Effector CD8-positive, alpha-beta T cell (primary cell): ENCODE data around the gene CALML4.
"Not testable (repeated sequence)": the region's sequence is repeated elsewhere in the genome, so short reads cannot be mapped to it uniquely, and the experiment has no call there.

Experiments used
- DNase-seq: peaks from one replicate; lab custom pipeline; 2025; lab: John Stamatoyannopoulos, UW
- total RNA-seq, 4 experiments: gene quantifications; one replicate each; lab custom pipeline; 2026; lab: John Stamatoyannopoulos, UW

CALML4 gene
- total RNA-seq, result 0 to 0.19 (median 0.09) reads per million in 4 experiments

- no peak for DNase-seq
These were observed at the start of gene CALML4 for GRCh38 chr15:68204776-68205557. TSS of gene CALML4 (minus strand) at chr15:68205332. CDS start at chr15:68205247, 85 bp downstream.

DNA sequence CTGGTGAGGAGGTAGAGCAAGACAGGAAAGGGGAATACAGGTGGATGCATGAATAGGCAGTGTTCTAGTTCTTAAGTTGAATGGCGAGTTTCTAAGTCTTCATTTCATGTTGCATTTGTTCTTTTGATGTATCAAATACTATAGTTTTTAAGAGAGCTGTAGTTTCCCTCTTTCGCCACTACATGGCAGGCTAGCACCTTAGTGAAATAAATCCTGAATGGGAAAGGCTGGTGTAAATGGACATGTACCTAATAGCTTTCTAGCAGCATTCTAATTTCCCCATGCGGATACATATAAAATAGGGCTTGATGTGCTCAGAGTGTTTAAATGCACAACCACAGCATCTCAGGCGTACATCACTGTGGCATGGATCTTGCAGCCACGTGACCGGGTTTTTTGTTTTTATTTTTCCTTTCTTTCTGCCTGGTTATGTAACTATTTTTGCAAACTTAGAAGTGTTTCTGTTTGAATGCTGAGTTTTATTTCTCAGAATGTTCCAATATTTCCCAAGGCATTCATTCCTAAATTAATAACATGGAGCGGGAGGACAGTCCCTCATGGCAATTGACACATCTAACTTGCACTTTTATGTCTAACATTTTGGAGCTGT lies 47.9 kb upstream of the CALML4 start:
- DNase-seq, result peak; percentile 16

DNA sequence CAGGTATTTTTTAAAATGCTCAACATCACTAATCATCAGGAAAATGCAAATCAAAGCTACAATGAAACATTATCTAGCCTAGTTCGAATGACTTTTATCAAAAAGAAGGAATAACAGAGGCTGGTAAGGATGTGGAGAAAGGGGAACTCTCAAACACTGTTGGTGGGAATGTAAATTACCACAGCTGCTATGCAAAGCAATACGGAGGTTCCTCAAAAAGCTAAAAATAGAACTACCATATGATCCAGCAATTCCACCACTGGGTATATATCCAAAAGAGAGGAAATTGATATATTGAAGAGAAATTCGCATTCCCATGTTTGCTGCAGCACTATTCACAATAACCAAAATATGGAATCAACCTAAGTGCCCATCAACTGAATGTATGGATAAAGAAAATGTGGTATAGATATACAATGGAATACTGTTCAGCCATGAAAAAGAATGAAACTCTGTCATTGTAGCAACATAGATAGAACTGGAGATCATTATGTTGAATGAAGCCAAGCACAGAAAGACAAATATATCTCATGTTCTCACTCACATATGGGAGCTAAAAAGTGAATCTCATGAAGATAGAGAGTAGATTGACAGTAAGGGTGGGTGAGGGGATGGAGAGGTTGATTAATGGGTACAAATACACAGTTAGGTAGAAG lies 44.1 kb upstream of the CALML4 start:
- DNase-seq, result no peak

DNA sequence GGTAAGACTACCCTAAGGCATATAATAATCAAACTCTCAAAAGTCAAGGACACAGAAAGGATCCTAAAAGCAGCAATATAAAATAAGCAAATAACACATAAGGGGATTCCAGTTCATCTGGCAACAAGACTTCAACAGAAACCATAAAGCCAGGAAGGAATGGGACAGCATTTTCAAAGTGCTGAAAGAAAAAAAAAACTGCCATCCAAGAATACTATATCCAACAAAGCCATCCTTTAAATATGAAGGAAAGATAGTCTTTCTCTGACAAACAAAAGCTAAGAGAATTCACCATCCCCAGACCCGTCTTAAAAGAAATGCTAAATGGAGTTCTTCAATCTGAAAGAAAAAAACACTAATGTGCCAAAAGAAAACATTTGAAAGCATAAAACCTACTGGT lies 39.1 kb upstream of the CALML4 start:
- DNase-seq, result no peak

DNA sequence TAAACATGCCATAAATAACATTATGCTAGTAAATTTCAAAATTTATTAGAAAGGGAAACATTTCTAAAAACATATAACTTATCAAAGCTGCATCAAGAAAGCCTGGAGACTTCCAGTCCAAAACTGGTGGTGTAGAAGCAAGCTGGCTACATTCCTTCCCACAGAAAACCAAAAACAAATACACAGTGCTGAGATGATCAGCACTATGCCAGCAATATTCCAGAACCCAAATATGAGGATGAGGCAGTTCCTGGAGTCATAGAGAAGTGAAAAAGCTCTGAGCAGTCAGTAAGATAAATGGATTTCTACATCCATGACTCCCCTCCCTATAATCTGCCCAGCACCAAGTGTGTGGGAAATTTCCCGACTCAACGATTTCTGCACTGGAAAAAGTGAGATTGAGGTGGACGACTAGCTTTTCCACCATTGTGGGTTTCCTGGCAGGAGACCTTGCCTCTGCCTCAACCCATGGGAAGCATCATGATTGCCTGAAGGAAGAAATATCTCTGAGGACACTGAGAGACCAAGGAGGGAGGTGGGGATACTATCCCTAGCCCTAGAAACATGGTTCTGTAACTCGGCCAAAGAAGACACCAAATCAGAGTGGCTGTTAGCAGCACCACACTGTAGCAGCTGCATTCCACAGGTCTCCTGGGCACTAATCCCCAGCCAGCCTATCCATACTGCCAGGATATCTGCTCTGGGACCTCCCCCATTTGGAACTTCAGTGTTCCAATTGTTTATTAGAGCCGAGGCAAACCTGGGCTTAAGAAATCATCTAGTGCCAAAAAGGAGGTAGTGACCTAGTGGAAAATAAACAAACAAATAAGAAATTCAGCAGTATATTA lies 36.2 kb upstream of the CALML4 start:
- no peak for DNase-seq

GRCh38 chr15:68239025-68239424 lies 33.9 kb upstream of the CALML4 start:
- DNase-seq, result no peak

DNA sequence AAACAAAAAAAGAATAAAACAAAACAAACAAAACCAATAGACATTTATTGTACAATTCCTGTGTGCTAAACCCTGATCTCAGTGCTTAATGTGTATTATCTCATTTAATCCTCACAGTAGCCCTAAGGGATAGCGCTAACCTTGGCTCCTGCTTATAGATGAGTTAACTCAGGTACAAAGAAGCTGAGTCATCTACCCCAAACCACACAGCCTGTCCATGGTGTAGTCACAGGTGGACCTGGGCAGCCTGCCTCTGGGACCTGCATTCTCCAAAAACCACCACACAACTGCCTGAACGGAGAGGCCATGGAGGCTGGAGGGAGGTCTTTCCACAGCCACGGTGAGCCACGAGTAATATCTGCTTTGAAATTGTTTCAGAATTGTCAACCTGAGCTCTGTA lies 29.9 kb upstream of the CALML4 start:
- DNase-seq, result no peak

DNA sequence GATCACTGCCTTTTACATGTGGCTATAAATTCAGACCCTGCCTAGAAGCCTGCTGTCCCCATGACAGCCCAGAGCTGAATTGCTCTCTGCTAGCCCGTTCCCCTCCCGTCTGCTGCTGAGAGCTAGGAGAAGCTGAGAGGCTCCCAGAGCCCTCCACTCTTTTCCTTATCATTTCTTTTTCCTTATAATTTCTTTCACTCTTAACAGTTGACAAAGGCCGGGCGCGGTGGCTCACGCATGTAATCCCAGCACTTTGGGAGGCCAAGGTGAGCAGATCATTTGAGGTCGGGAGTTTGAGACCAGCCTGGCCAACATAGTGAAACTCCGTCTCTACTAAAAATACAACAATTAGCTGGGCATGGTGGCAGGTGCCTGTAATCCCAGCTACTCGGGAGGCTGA lies 29.4 kb upstream of the CALML4 start:
- DNase-seq, result not testable (repeated sequence)

DNA sequence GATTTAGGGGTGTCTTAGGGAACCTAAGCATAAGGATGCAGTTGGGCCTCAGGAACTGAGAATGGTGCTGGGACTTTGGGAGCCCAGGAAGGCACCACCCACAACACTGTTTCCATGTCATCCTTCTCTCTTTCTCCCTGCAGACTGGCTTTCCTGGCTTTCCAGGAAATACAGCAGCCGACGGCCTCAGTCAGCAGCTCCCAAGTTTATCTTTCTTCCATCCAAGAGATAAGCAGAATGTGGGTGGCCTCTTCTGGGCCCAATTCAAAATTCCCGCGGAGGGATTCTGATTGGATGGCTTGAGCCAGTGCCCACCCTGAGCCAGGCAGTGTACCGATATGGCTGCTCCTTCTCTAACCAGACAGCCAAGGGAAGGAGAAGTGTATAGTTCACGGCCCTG lies 28.9 kb upstream of the CALML4 start:
- no peak for DNase-seq

DNA sequence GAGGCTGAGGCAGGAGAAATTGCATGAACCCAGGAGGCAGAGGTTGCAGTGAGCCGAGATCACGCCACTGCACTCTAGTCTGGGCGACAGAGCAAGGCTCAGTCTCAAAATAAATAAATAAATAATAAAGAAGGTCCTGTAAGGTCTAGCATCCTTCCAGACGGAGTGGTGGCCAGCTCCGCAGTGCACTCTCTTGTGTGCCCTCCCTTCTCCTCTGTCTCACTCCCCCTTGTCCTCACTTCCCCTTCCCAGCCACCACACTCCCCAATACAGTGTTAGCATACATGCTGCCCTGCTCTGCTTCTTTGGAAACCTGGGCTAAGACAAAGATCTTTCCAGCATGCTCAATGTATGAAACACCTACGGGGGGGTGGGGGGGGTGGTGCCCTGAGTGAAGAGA lies 27.8 kb upstream of the CALML4 start:
- no peak for DNase-seq

DNA sequence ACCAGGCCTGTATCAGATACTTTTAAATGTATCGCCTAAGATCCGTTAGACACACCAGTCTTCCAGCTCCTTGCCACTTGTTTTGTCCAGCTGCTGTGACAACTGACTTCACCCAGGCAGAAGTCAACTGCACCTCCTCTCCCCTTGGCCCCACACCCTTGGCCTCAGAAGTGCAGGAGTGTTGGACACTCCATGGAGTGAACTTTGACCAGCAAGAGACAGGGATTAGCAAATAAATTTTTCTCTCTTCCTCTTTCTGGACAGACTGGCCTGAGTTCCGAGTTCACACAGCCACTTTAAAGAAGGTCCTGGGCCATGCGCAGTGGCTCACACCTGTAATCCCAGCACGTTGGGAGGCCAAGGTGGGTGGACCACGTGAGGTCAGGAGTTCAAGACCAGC lies 27.3 kb upstream of the CALML4 start:
- no peak for DNase-seq

DNA sequence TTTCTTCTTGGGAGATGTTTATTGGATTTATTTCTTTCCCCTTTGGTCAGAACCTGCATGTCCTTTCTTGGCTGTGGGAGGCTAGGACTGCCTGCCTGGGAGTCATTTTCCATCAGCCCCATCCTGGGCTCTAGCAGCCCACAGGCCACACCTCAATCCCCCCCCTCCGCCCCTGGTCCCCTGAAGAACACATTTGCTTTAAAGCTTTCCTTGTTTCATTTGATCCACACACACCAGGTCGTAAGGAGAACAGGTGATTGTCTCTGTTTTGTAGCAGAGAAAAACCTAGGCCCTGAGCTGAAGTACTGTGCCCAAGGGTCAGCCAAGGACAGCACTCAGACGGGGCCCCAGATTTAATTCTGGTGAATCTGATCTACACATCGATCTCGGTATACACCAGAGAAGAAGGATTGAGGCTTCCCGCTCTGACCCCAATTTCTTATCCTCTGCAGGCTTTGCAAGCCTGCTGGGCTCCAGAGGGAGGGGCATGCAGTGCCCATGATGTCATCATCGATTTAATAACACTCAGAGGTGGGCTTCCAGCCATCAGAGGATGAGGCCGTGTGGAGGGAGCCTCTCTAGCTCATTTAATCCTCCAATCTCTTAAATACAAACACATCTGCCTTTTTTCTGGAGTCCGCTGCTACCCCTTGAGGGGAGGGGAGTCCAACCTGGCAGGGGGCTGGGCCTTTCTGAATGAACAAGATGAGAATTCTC lies 26.1 kb upstream of the CALML4 start:
- no peak for DNase-seq

- DNase-seq, result no peak
These were observed 25.3 kb upstream of the CALML4 start for GRCh38 chr15:68230157-68231100.

- DNase-seq, result peak; percentile 73
These were observed 24.4 kb upstream of the CALML4 start, which contains the start of gene CLN6 for GRCh38 chr15:68229386-68230156. TSS of gene CLN6 (minus strand) at chr15:68229728. CDS start at chr15:68229584, 144 bp downstream.

DNA sequence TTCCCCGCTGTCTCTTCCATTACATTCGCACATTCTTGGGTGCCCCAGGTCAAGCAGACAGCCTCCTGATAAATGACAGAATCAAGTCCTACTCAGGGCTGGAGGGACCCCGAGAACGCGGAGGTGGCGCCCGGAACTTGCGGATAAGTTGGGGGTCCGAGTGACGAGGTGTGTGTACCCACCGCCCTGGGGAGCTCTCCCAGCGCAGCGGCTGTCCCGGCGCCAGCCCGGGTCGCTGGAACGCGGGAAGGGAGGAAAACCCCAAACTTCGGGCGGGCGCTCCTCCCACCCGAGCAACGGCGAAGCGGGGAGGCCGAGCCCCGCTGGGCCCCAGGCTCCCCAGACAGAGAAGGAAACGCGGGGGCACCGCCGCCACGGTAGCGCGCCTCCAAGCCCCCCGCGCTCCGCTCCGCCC lies 23.8 kb upstream of the CALML4 start:
- DNase-seq, result no peak

DNA sequence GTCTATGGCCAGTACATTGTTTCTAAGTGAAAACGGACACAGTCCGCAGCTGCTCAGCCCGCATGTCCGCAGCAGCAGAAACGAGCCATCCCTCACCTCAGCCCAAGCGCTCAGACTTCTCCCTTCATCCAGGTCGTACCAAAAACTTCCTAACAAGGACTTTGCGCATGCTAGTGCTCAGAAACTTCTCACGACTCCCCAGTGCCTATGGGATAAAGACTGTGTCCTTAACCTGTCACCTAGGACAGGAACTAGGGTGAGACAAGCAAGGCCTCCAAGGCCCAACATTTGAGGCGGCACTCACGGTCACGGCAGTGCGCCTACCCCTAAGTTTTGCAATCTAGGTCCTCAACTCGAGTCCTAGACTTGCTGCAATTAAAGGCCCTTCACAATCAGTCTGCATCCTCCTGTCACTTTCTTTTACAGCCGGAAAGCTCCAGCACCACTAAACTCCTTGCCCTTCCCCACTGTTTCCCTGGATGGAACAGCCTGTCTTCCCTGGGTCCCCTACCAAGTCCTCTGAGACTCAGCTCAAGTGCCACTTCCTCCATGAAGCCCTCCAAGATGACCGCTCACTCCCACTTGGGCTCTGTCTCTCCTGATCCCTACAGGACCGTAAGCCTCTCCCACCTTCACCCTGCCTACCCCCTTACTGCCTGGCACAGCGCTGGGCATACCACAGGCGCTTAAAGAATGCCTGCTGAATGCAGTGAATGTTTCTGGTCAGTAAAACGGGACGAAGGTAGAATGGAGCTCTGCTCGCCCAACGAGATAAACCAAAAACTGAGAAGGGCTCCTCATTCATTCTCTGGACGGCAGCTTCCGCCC lies 23.2 kb upstream of the CALML4 start:
- no peak for DNase-seq

DNA sequence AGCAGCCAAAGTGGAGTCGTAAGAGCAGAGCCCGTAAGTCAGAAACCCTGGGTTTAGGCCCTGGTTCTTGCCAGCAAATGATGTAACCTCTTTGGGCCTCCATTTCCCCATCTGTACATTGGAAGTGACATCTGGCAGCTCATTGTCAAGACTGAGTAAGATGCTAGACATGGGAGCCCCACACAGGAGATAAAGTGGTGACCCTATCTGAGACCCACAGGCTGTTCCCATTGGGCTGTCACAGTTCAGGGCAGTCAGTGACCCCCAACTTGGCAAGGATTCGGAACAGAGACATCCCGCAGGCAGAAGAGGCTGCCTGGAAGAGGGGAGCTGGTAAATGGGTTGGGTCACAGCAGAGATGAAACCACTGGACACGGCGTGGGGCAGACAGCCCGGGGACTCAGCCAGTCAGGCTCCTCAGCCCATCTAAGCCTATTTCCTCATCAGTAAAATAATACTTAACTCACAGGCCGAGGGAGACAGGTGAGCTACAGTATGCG lies 22.6 kb upstream of the CALML4 start:
- DNase-seq, result no peak

GRCh38 chr15:68225442-68225841 lies 20.3 kb upstream of the CALML4 start:
- DNase-seq, result not testable (repeated sequence)
